ENCODE results near the gene CXCL3.

Gene CXCL3

GRCh38 chr4:74055096-74055495 is 16.6 kb upstream of the CXCL3 start:
- no peak for DNase-seq

GRCh38 chr4:74054483-74055047 is 16.1 kb upstream of the CXCL3 start:
- DNase-seq, result no peak

- DNase-seq, result no peak
These were observed 8.7 kb upstream of the CXCL3 start for GRCh38 chr4:74047152-74047551.

- DNase-seq, result no peak
These were observed 7.3 kb upstream of the CXCL3 start for GRCh38 chr4:74045772-74046171.

GRCh38 chr4:74045247-74045646 is 6.8 kb upstream of the CXCL3 start:
- DNase-seq, result no peak

GRCh38 chr4:74044677-74045076 is 6.2 kb upstream of the CXCL3 start:
- no peak for DNase-seq

- DNase-seq, result no peak
These were observed 4.2 kb upstream of the CXCL3 start for GRCh38 chr4:74042681-74043080.

- DNase-seq, result no peak
These were observed 2.9 kb upstream of the CXCL3 start for GRCh38 chr4:74041418-74041817.

GRCh38 chr4:74039315-74039763 is 850 bp upstream of the CXCL3 start:
- no peak for DNase-seq

- no peak for DNase-seq
These were observed 434 bp downstream of the CXCL3 start for GRCh38 chr4:74038086-74038424.

- no peak for DNase-seq
These were observed 1.2 kb downstream of the CXCL3 start for GRCh38 chr4:74037076-74037955.

GRCh38 chr4:74033739-74034138 is 4.8 kb downstream of the CXCL3 start:
- DNase-seq, result no peak

- no peak for DNase-seq
These were observed 6.4 kb downstream of the CXCL3 start for GRCh38 chr4:74032064-74032463.

- DNase-seq, result no peak
These were observed 6.9 kb downstream of the CXCL3 start for GRCh38 chr4:74031576-74031975.

- no peak for DNase-seq
These were observed 8.2 kb downstream of the CXCL3 start for GRCh38 chr4:74030285-74030684.

GRCh38 chr4:74028504-74028903 is 10.0 kb downstream of the CXCL3 start:
- DNase-seq, result no peak

- DNase-seq, result no peak
These were observed 14.8 kb downstream of the CXCL3 start for GRCh38 chr4:74023709-74024108.

- no peak for DNase-seq
These were observed 16.9 kb downstream of the CXCL3 start for GRCh38 chr4:74021601-74022000.

- DNase-seq, result no peak
These were observed 19.7 kb downstream of the CXCL3 start for GRCh38 chr4:74018771-74019170.

- no peak for DNase-seq
These were observed 20.4 kb downstream of the CXCL3 start for GRCh38 chr4:74018116-74018515.

GRCh38 chr4:74016068-74016467 is 22.4 kb downstream of the CXCL3 start:
- no peak for DNase-seq

GRCh38 chr4:74015126-74015780 is 23.2 kb downstream of the CXCL3 start:
- no peak for DNase-seq

- DNase-seq, result no peak
These were observed 24.2 kb downstream of the CXCL3 start for GRCh38 chr4:74014332-74014731.

GRCh38 chr4:74013264-74013663 is 25.2 kb downstream of the CXCL3 start:
- DNase-seq, result no peak
